Thoracic aorta (tissue), 2 donors: ENCODE data around the gene AP5S1. TPM values are rescaled to one million over a fixed set of nuclear protein-coding genes. Genes with fewer than 3 reads are reported as not detected.
A peak's percentile ranks its signal among the peaks of the same experiment; 100 is the strongest.

Experiments used
- ATAC-seq: fragments of 150-250 bp; one replicate; pipeline ENCODE4 v1.8.0; 2017; ENCODE audit warnings: low read depth; ENCODE audit not compliant: insufficient number of reproducible peaks, low FRiP score
- DNase-seq: peaks from one replicate; pipeline ENCODE4 v3.0.0-alpha.2; 2020; ENCODE audit warnings: low spot score
- H3K27ac ChIP-seq, 2 donors: fragments of 200-600 bp; sonication (generic); 1 replicate in 1 of 2; 2 replicates in 1 of 2; pipeline ENCODE4 v1.5.1; 2016; ENCODE audit warnings: mild to moderate bottlenecking in 2 of 2, moderate library complexity in 2 of 2
- H3K27me3 ChIP-seq: fragments of 200-600 bp; sonication (generic); replicated peaks from 2 replicates; pipeline ENCODE4 v1.6.0; 2016; ENCODE audit warnings: mild to moderate bottlenecking; ENCODE audit not compliant: insufficient read depth
- H3K36me3 ChIP-seq: fragments of 200-600 bp; sonication (generic); one replicate; pipeline ENCODE4 v1.5.1; 2016
- H3K4me1 ChIP-seq, 2 donors: fragments of 200-600 bp; sonication (generic); 1 replicate in 1 of 2; 2 replicates in 1 of 2; pipeline versions ENCODE4 v1.5.1 to v1.6.0; 2016; ENCODE audit warnings: low read depth in 2 of 2, mild to moderate bottlenecking in 1 of 2; ENCODE audit not compliant: control insufficient read depth in 1 of 2
- H3K4me3 ChIP-seq: fragments of 200-600 bp; sonication (generic); 2 replicates; pipeline ENCODE4 v1.5.1; 2016; ENCODE audit warnings: mild to moderate bottlenecking
- H3K9me3 ChIP-seq: fragments of 200-600 bp; sonication (generic); 2 replicates; pipeline ENCODE4 v1.5.1; 2016
- CTCF ChIP-seq: fragments of 200-600 bp; sonication (generic); IDR thresholded peaks from one replicate; pipeline ENCODE4 v1.5.1; 2019; ENCODE audit warnings: antibody characterized with exemption
- total RNA-seq, 2 donors: library from RNA; depleted of rRNA; stranded (reverse); fragments of >200 nt; gene quantifications; one replicate each; pipeline versions ENCODE4 v1.1.0 to v1.2.3, GENCODE V29; 2016

The AP5S1 gene
- total RNA-seq, 2 donors from 2014 or later, result 12.3 to 18.0 TPM

DNA sequence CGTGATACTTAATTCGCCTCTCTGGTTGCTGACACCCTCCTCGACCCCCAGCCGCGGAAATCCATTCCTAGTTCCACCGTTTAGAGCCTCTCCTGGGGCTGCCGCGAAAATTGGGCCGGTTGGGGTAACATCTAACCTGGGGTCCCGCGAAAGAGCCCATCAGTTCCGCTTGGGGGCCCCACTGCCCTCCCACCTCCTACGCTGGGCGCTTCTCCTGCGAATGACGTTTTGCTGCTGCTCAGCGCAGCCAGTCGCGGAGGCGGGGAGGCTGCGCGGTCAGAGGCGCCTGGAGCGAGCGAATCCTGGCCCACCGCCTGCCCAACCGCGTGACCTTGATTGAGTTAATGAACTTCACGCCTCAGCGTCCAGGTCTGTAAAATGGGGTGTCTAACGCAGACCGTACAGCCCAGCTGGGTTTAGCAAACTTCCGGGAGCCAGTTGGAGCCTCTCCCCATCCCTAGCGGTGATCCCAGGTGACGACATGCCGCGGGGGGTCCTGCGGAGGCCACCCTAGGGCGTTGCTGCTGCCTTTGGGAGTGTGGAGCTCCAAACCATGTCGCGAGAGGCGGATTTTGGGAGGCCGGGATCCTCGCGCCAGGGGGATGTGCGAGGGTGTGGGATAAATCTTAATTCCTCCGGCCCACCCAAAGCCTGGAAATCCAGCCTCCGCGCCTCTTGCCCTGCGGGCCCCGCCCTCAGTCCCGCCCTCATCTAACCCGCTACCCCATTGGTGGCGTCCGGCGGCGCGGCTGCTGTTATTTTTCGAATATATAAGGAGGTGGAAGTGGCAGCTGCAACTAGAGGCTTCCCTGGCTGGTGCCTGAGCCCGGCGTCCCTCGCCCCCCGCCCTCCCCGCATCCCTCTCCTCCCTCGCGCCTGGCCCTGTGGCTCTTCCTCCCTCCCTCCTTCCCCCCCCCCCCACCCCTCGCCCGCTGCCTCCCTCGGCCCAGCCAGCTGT lies 24.6 kb upstream of the AP5S1 start, which contains the start of gene CDC25B:
CDC25B (plus strand) TSS at position 800 of the 958 bp plus-strand sequence. CDS start 222 bp downstream, outside the sequence.
- H3K36me3 ChIP-seq, result peaks cover 9% of the 10 kb centered on the region
- H3K4me1 ChIP-seq, result peaks cover 10 to 44% of the 10 kb centered on the region in 2 donors
- no peaks in the 10 kb centered on the region for H3K27me3 ChIP-seq
- TF ChIP-seq CTCF, result peak; percentile 68
- H3K27ac ChIP-seq, result peak within 1 kb of the TSS; percentile 98 to 99
- peak within 1 kb of the TSS; percentile 95 for H3K4me3 ChIP-seq
- peak; percentile 63 for ATAC-seq
- DNase-seq, result peak; percentile 88
- H3K9me3 ChIP-seq, result no peaks in the 10 kb centered on the region

GRCh38 chr20:3796477-3797225 lies 23.7 kb upstream of the AP5S1 start:
- peaks cover 17% of the 10 kb centered on the region for H3K36me3 ChIP-seq

DNA sequence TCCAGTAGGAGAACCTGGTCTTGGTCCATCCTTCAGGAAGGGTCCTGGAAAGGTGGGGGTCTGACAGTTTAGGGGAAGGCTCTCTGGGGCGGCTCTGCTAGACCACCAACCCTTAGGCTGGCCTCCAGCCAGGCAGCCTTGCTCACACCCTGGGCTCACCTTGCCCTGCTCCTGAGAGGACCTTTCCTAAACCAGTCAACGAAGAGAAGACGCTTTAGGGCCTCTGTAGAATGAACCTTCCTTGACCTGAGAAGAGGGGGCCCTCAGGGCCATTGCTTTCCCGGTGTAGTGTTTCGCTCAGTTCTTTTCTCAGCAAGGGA lies 23.2 kb upstream of the AP5S1 start:
- no peak overlapping the region for H3K27ac ChIP-seq
- ATAC-seq (no peak), DNase-seq (no peak)
- H3K36me3 ChIP-seq, result peaks cover 23% of the 10 kb centered on the region
- H3K27me3 ChIP-seq, result no peaks in the 10 kb centered on the region
- H3K4me1 ChIP-seq, result peaks cover 10 to 44% of the 10 kb centered on the region in 2 donors
- TF ChIP-seq CTCF, result no peak
- peak overlapping the region; percentile 95 for H3K4me3 ChIP-seq
- no peaks in the 10 kb centered on the region for H3K9me3 ChIP-seq

More at GRCh38 chr20:3796477-3797225, 23.7 kb upstream of the AP5S1 start:
- DNase-seq (no peak), ATAC-seq (no peak)
- peak overlapping the region in 1 of 2 donors; percentile 98 for H3K27ac ChIP-seq
- peaks cover 10 to 44% of the 10 kb centered on the region in 2 donors for H3K4me1 ChIP-seq
- TF ChIP-seq CTCF, result no peak
- no peaks in the 10 kb centered on the region for H3K9me3 ChIP-seq
- H3K27me3 ChIP-seq, result no peaks in the 10 kb centered on the region
- H3K4me3 ChIP-seq, result peak overlapping the region; percentile 95

DNA sequence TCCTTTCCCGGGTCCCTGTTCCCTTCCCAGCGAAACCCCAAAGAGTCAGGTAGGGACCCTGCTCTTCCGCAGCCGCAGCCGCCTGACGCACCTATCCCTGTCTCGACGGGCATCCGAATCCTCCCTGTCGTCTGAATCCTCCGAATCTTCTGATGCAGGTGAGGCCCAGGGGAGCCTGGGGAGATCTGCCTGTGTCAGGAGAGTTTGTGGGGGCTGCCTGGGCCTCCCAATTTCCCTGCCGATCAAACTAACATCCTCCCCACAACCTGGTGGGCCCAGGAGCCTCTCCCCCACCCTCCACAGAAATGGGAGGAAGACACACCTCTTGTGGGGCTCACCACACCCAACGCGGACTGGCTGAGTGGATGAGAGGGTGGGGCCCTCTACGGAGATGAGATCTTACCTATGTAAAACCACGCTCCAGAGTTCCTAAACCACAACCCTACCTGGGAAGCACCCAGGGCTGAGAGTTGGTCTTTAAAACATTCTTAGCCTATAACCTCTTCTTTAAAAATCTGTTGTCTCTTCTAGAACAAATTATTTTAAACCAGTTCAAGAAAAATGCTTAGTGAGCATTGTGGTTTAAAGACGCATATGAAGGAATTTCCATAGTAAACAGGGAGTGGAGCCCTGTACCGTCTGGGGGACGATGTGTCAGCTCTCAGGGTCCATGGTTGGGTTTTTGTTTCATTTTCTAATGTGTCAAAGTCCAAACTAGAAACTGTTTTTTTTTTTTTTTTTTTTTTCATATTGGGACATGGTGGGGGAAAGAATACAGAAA lies 22.6 kb upstream of the AP5S1 start:
- TF ChIP-seq CTCF, result no peak
- Histone ChIP-seq H3K9me3 (no peaks in the 10 kb centered on the region), H3K4me3 (peak overlapping the region; percentile 95), H3K27me3 (no peaks in the 10 kb centered on the region), H3K36me3 (peaks cover 29% of the 10 kb centered on the region), H3K4me1 (peaks cover 10 to 44% of the 10 kb centered on the region in 2 donors), H3K27ac (no peak overlapping the region)
- no peak for DNase-seq
- ATAC-seq, result no peak
